NCI-H524 treated with DMSO at 0.1 percent for 48 hours (cell line): ENCODE data around the gene OLFML1.
"Not testable (repeated sequence)": the region's sequence is repeated elsewhere in the genome, so short reads cannot be mapped to it uniquely, and the experiment has no call there.

Experiments
- DNase-seq: peaks from one replicate; lab custom pipeline; 2025; lab: John Stamatoyannopoulos, UW

The OLFML1 gene

GRCh38 chr11:7512525-7513233 lies 27.4 kb downstream of the OLFML1 start:
- no peak for DNase-seq

GRCh38 chr11:7513234-7514098 lies 28.2 kb downstream of the OLFML1 start, which contains the start of gene PPFIBP2:
Gene PPFIBP2 (plus strand): TSS chr11:7513999. CDS start chr11:7549476, 35,477 bp downstream.
- peak; percentile 7 for DNase-seq

GRCh38 chr11:7514099-7514591 lies 28.8 kb downstream of the OLFML1 start:
- no peak for DNase-seq

- no peak for DNase-seq
Measured at GRCh38 chr11:7515447-7515886, 30.2 kb downstream of the OLFML1 start.

GRCh38 chr11:7516475-7516874 lies 31.2 kb downstream of the OLFML1 start:
- no peak for DNase-seq

- DNase-seq: not testable (repeated sequence)
Measured at GRCh38 chr11:7517743-7518142, 32.4 kb downstream of the OLFML1 start.

- DNase-seq: no peak
Measured at GRCh38 chr11:7518811-7519562, 33.7 kb downstream of the OLFML1 start.

GRCh38 chr11:7520011-7520942 lies 35.0 kb downstream of the OLFML1 start:
- DNase-seq: no peak

- no peak for DNase-seq
Measured at GRCh38 chr11:7520981-7521487, 35.7 kb downstream of the OLFML1 start.

- no peak for DNase-seq
Measured at GRCh38 chr11:7522121-7522520, 36.8 kb downstream of the OLFML1 start.

GRCh38 chr11:7522546-7522945 lies 37.2 kb downstream of the OLFML1 start:
- no peak for DNase-seq

- DNase-seq: no peak
Measured at GRCh38 chr11:7523416-7524210, 38.3 kb downstream of the OLFML1 start.

- no peak for DNase-seq
Measured at GRCh38 chr11:7524462-7525235, 39.3 kb downstream of the OLFML1 start.

- DNase-seq: no peak
Measured at GRCh38 chr11:7525424-7525823, 40.1 kb downstream of the OLFML1 start.

GRCh38 chr11:7527029-7527428 lies 41.7 kb downstream of the OLFML1 start:
- DNase-seq: no peak

GRCh38 chr11:7528514-7529049 lies 43.3 kb downstream of the OLFML1 start:
- DNase-seq: no peak

- DNase-seq: no peak
Measured at GRCh38 chr11:7530013-7530640, 44.8 kb downstream of the OLFML1 start.

- DNase-seq: no peak
Measured at GRCh38 chr11:7531011-7531410, 45.7 kb downstream of the OLFML1 start.
